Sigmoid colon (tissue), 4 donors: ENCODE results near the gene TATDN3.

ENCODE experiments used
- EP300 ChIP-seq, 4 donors: sonication (generic); formaldehyde crosslinking; IDR thresholded peaks; one replicate each; pipeline ENCODE4 v1.6.1; 2017; ENCODE audit warnings: antibody characterized with exemption in 4 of 4
- POLR2A ChIP-seq, 2 donors: fragments of 450-650 bp; IDR thresholded peaks; one replicate each; pipeline ENCODE4 v1.6.1; 2016; ENCODE audit warnings: antibody characterized with exemption in 2 of 2, mild to moderate bottlenecking in 2 of 2, moderate library complexity in 2 of 2
- POLR2AphosphoS5 ChIP-seq, 4 donors: sonication (generic); formaldehyde crosslinking; IDR thresholded peaks; one replicate each; pipeline ENCODE4 v1.6.1; 2017; ENCODE audit warnings: antibody characterized with exemption in 4 of 4
- TF ChIP-seq, protein P1 (sequence below), 4 experiments: fragments of 450-650 bp in 3 of 4; fragments of 200-600 bp in 1 of 4; IDR thresholded peaks; one replicate each; pipeline ENCODE4 v1.5.1; 2016 to 2019; ENCODE audit warnings: antibody characterized with exemption in 4 of 4, mild to moderate bottlenecking in 3 of 4, moderate library complexity in 2 of 4

GRCh38 chr1:212743901-212744475 lies 47.7 kb upstream of the TATDN3 start:
- TF ChIP-seq POLR2AphosphoS5 (IDR thresholded peaks at IDR 0.05): no peak
- no peak for TF ChIP-seq EP300 (IDR thresholded peaks at IDR 0.05)
- TF ChIP-seq POLR2A (IDR thresholded peaks at IDR 0.05): no peak
- TF ChIP-seq, protein P1, sequence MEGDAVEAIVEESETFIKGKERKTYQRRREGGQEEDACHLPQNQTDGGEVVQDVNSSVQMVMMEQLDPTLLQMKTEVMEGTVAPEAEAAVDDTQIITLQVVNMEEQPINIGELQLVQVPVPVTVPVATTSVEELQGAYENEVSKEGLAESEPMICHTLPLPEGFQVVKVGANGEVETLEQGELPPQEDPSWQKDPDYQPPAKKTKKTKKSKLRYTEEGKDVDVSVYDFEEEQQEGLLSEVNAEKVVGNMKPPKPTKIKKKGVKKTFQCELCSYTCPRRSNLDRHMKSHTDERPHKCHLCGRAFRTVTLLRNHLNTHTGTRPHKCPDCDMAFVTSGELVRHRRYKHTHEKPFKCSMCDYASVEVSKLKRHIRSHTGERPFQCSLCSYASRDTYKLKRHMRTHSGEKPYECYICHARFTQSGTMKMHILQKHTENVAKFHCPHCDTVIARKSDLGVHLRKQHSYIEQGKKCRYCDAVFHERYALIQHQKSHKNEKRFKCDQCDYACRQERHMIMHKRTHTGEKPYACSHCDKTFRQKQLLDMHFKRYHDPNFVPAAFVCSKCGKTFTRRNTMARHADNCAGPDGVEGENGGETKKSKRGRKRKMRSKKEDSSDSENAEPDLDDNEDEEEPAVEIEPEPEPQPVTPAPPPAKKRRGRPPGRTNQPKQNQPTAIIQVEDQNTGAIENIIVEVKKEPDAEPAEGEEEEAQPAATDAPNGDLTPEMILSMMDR (IDR thresholded peaks at IDR 0.05): no peak
